DND-41 (cell line): ENCODE measurements around the gene PIP5KL1.
A peak's percentile ranks its signal among the peaks of the same experiment; 100 is the strongest.

ENCODE experiments used
- ATAC-seq: fragments of 200-7000 bp; cut with Tn5 transposase; 3 replicates; pipeline ENCODE4 v1.9.1; 2021; ENCODE audit warnings: low read depth; ENCODE audit not compliant: insufficient read depth
- DNase-seq: peaks from one replicate; pipeline ENCODE4 v3.0.0-alpha.2; 2020
- H2AFZ ChIP-seq: 2 replicates; pipeline ENCODE4 v1.6.0; 2012; ENCODE audit warnings: low read depth, low read length
- H3K27ac ChIP-seq: 2 replicates; pipeline ENCODE4 v1.5.1; 2012; ENCODE audit warnings: low read length, inconsistent platforms
- H3K27me3 ChIP-seq: fragments of 200-600 bp; sonication (generic); 2 replicates; pipeline ENCODE4 v1.6.0; 2012; ENCODE audit warnings: low read length, mild to moderate bottlenecking, inconsistent platforms; ENCODE audit not compliant: insufficient read depth, poor library complexity
- H3K36me3 ChIP-seq: 2 replicates; pipeline ENCODE4 v1.5.1; 2012; ENCODE audit warnings: low read length, inconsistent platforms; ENCODE audit not compliant: insufficient read depth
- H3K4me1 ChIP-seq: 2 replicates; pipeline ENCODE4 v1.5.1; 2012; ENCODE audit warnings: mild to moderate bottlenecking, low read length; ENCODE audit not compliant: insufficient read depth
- H3K4me2 ChIP-seq: 2 replicates; pipeline ENCODE4 v1.6.0; 2012; ENCODE audit warnings: mild to moderate bottlenecking, moderate library complexity, low read length, inconsistent platforms; ENCODE audit not compliant: insufficient read depth
- H3K4me3 ChIP-seq, 2 experiments: fragments of 200-600 bp in 1 of 2; shearing (Covaris generic) in 1 of 2; 2 replicates each; pipeline ENCODE4 v1.5.1; 2012 to 2016; ENCODE audit warnings: inconsistent platforms in 2 of 2, low read length in 2 of 2, mild to moderate bottlenecking in 2 of 2, low read depth in 1 of 2, moderate library complexity in 1 of 2
- H3K79me2 ChIP-seq: 2 replicates; pipeline ENCODE4 v1.6.0; 2012; ENCODE audit warnings: low read length, inconsistent platforms; ENCODE audit not compliant: insufficient read depth
- H3K9ac ChIP-seq: 2 replicates; pipeline ENCODE4 v1.6.0; 2012; ENCODE audit warnings: low read depth, mild to moderate bottlenecking, inconsistent platforms, low read length, moderate library complexity
- H3K9me3 ChIP-seq: 2 replicates; pipeline ENCODE4 v1.5.1; 2012; ENCODE audit warnings: low read length, moderate library complexity, mild to moderate bottlenecking, inconsistent platforms; ENCODE audit not compliant: insufficient read depth, severe bottlenecking
- H4K20me1 ChIP-seq: 2 replicates; pipeline ENCODE4 v1.6.0; 2012; ENCODE audit warnings: low read length; ENCODE audit not compliant: insufficient read depth
- EZH2 ChIP-seq: IDR thresholded peaks from 3 replicates; pipeline ENCODE4 v1.6.1; 2012; ENCODE audit warnings: borderline replicate concordance, low read depth, mild to moderate bottlenecking, moderate library complexity, low read length, inconsistent platforms; ENCODE audit not compliant: severe bottlenecking
- TF ChIP-seq, protein P1 (sequence below): IDR thresholded peaks from 2 replicates; pipeline ENCODE4 v1.5.1; 2012; ENCODE audit warnings: borderline replicate concordance, low read length, moderate library complexity, mild to moderate bottlenecking; ENCODE audit not compliant: poor library complexity, severe bottlenecking; ENCODE audit errors: extremely low read depth

The PIP5KL1 gene, protein sequence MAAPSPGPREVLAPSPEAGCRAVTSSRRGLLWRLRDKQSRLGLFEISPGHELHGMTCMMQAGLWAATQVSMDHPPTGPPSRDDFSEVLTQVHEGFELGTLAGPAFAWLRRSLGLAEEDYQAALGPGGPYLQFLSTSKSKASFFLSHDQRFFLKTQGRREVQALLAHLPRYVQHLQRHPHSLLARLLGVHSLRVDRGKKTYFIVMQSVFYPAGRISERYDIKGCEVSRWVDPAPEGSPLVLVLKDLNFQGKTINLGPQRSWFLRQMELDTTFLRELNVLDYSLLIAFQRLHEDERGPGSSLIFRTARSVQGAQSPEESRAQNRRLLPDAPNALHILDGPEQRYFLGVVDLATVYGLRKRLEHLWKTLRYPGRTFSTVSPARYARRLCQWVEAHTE

DNA sequence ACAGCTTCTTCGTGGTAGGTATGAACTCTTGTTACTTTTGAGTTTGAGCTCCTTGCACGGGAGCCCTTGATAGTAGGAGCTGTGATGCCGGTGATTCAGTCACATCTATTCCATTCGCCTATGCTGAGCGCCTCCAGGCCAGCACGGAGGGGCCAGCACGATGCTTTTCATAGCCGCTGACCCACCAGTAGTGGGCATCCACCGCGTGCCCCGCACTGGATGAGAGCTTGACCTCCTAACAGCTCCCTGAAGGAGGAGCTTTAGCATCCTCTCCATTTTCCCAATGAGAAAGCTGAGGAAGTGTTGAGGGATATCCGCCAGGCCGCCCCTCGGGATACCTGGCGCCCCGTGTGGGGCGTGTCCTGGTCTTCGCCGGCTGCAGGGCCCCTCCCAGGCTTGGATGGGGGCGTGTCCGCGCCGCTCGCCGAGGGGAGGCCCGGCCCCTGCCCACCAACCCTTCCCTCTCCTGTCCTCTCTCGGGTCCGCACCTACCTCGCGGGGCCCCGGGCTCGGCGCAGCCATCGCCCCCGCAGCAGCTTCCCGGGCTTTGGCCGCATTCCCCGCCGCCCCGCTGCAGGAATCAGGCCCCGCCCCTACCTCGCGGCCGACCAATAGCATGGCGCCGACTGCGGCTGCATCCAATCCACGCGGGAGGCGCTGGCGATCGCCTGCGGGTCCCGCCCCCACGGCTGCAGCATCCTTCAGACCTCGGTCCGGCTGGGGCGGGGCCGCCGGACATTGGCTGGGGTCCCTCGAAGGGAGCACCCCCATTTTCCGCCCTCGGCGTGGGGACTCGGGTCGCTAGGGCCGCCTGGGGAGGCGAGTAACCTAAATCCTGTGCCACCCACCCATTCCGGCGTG lies at the start of gene PIP5KL1:
TSS of gene PIP5KL1 (minus strand) at position 547 of the 861 bp plus-strand sequence. CDS start at position 522, 25 bp downstream.
- Histone ChIP-seq H2AFZ (no peak within 1 kb of the TSS), H3K27me3 (no peaks in the 10 kb centered on the region), H3K27ac (no peak within 1 kb of the TSS)

DNA sequence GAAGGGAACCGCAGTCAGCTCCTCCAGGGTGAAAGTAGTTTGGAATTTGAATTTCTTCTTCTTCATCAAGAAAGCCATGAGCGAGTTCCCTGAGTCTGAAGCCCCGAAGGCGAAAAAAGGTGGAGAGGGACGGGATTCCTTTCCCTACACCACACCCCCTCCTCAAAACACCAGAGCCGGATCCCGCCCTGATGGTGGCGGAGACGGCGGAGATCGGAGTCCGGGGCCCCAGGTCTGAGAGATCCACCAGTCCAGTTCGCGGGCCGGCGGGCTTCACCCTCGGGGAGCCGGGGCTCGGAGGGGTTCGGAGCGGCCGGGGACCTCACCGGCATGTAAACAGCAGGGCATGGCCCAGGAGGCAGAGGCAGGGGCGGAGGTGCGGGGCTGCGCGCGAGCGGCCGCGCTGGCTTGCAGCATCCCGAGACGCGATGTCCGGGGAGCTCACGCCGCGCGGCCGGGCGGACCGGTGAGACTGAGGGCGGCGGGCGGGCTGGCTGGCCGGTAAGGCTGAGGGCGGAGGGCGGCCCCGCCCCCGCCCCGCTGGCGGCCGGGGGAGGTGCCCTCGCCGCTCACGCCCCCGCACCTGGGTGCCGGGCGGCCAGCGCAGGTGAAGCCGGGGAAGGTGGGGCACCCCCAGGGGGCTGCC lies 49.6 kb upstream of the PIP5KL1 start:
- H2AFZ ChIP-seq = peak overlapping the region; percentile 67
- ATAC-seq (no peak), DNase-seq (peak; percentile 21)
- H3K4me2 ChIP-seq = peak overlapping the region; percentile 80
- H3K79me2 ChIP-seq = peaks cover 32% of the 10 kb centered on the region
- H3K9ac ChIP-seq = peak overlapping the region; percentile 66
- TF ChIP-seq, protein P1, sequence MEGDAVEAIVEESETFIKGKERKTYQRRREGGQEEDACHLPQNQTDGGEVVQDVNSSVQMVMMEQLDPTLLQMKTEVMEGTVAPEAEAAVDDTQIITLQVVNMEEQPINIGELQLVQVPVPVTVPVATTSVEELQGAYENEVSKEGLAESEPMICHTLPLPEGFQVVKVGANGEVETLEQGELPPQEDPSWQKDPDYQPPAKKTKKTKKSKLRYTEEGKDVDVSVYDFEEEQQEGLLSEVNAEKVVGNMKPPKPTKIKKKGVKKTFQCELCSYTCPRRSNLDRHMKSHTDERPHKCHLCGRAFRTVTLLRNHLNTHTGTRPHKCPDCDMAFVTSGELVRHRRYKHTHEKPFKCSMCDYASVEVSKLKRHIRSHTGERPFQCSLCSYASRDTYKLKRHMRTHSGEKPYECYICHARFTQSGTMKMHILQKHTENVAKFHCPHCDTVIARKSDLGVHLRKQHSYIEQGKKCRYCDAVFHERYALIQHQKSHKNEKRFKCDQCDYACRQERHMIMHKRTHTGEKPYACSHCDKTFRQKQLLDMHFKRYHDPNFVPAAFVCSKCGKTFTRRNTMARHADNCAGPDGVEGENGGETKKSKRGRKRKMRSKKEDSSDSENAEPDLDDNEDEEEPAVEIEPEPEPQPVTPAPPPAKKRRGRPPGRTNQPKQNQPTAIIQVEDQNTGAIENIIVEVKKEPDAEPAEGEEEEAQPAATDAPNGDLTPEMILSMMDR = no peak
- peak; percentile 46 for TF ChIP-seq EZH2
- peaks cover 50% of the 10 kb centered on the region for H3K4me1 ChIP-seq
- H3K36me3 ChIP-seq = no peaks in the 10 kb centered on the region
- H3K27ac ChIP-seq = no peak overlapping the region
- no peaks in the 10 kb centered on the region for H3K9me3 ChIP-seq
- peaks cover 30% of the 10 kb centered on the region for H4K20me1 ChIP-seq
- H3K27me3 ChIP-seq = no peaks in the 10 kb centered on the region
- H3K4me3 ChIP-seq = peak overlapping the region; percentile 50 to 74; a peak in 3 of 4 replicates

More for the DNA sequence above, at the start of gene PIP5KL1:
- DNase-seq (no peak), ATAC-seq (no peak)
- TF ChIP-seq EZH2 = no peak
- Histone ChIP-seq H3K4me1 (peaks cover 12% of the 10 kb centered on the region), H3K4me2 (no peak within 1 kb of the TSS), H3K9me3 (no peaks in the 10 kb centered on the region), H4K20me1 (peaks cover 33% of the 10 kb centered on the region; the same call in 1 of the 2 replicates), H3K79me2 (peaks cover 17% of the 10 kb centered on the region), H3K36me3 (peaks cover 15% of the 10 kb centered on the region), H3K4me3 (no peak within 1 kb of the TSS), H3K9ac (no peak within 1 kb of the TSS)

GRCh38 chr9:127979333-127980059 lies 48.9 kb upstream of the PIP5KL1 start:
- Histone ChIP-seq H3K36me3 (no peaks in the 10 kb centered on the region), H3K79me2 (peaks cover 32% of the 10 kb centered on the region), H3K27me3 (no peaks in the 10 kb centered on the region), H3K4me2 (peak overlapping the region; percentile 80), H3K4me1 (peaks cover 50% of the 10 kb centered on the region), H4K20me1 (peaks cover 35% of the 10 kb centered on the region), H3K9me3 (no peaks in the 10 kb centered on the region), H3K4me3 (peak overlapping the region; percentile 50 to 74; a peak in 3 of 4 replicates), H2AFZ (no peak overlapping the region; the same call in 1 of the 2 replicates), H3K27ac (no peak overlapping the region), H3K9ac (peak overlapping the region; percentile 66)
- ATAC-seq = no peak
- TF ChIP-seq, protein P1 = no peak
- TF ChIP-seq EZH2 = no peak
- DNase-seq = peak; percentile 21
